Measurements from ENCODE around the gene CCL19. TPM values are rescaled to one million over a fixed set of nuclear protein-coding genes. Genes with fewer than 3 reads are reported as not detected.

CCL19 gene
- total and polyA plus RNA-seq, 7 donors = 0.23 to 0.31 TPM; not detected in 5

- intact Hi-C loops (cut with DNase I) = loop anchor here in 1 of 2 donors (5.0 kb wide), 1 partner anchor 56 kb away; no protein-coding TSS in a partner anchor
- WGBS, 3 donors = 4 to 6% (median 5%) methylated on average over 37 to 43 of the region's 43 CpGs
Observed at GRCh38 chr9:34646211-34647083, 44.6 kb downstream of the CCL19 start, which contains the start of gene GALT. Gene GALT (plus strand): TSS chr9:34646675. CDS start chr9:34646705, 30 bp downstream.

DNA sequence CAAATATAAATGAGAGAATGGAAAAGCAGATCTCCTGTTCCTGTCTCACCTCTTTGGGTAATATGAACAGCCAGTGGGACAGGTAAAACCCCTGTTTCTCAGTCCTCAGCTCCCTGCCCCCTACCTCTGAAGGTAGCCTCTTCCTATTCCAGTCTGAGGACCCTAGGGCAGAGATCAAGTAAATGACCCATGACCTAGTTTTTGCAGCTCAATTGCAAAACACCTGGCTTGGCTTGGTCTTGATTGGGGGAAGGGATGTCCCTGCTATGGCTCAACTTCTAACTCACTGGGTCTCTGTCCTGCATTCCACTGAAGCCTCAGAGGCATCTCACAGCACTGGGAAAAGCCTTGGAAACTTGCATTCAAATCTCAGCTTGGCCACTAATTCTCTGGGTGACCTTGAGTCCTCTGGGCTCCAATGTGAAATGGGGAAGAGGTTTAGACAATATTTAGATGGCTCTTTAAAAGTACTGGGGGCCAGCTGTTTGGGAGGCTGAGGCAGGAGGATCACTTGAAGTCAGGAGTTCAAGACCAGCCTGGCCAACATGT is 46.2 kb downstream of the CCL19 start:
- peaks cover 14% of the 10 kb centered on the region for H3K4me1 ChIP-seq
- DNase-seq (no peak), ATAC-seq (no peak)
- TF ChIP-seq, protein P1, sequence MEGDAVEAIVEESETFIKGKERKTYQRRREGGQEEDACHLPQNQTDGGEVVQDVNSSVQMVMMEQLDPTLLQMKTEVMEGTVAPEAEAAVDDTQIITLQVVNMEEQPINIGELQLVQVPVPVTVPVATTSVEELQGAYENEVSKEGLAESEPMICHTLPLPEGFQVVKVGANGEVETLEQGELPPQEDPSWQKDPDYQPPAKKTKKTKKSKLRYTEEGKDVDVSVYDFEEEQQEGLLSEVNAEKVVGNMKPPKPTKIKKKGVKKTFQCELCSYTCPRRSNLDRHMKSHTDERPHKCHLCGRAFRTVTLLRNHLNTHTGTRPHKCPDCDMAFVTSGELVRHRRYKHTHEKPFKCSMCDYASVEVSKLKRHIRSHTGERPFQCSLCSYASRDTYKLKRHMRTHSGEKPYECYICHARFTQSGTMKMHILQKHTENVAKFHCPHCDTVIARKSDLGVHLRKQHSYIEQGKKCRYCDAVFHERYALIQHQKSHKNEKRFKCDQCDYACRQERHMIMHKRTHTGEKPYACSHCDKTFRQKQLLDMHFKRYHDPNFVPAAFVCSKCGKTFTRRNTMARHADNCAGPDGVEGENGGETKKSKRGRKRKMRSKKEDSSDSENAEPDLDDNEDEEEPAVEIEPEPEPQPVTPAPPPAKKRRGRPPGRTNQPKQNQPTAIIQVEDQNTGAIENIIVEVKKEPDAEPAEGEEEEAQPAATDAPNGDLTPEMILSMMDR (IDR thresholded peaks at IDR 0.05) = no peak
- H3K4me3 ChIP-seq = no peak overlapping the region
- H3K9me3 ChIP-seq = no peaks in the 10 kb centered on the region
- intact Hi-C loops (cut with DNase I) = loop anchor here in 1 of 2 donors (5.0 kb wide), 1 partner anchor 57 kb away; no protein-coding TSS in a partner anchor
- H3K36me3 ChIP-seq (ENCODE audit: insufficient read depth in 1 of 2, low read depth in 1 of 2) = peaks cover 0 to 20% of the 10 kb centered on the region in 2 donors
- no peak overlapping the region for H3K27ac ChIP-seq
- no peaks in the 10 kb centered on the region for H3K27me3 ChIP-seq (ENCODE audit: insufficient read depth in 3 of 3, low read length in 2 of 3)

More at GRCh38 chr9:34646211-34647083, 44.6 kb downstream of the CCL19 start, which contains the start of gene GALT:
- TF ChIP-seq, protein P1 (IDR thresholded peaks at IDR 0.05) = peak; percentile 28
- Histone ChIP-seq H3K27ac (peak within 1 kb of the TSS; percentile 81), H3K4me3 (peak within 1 kb of the TSS; percentile 74), H3K4me1 (peaks cover 21% of the 10 kb centered on the region), H3K36me3 (ENCODE audit: insufficient read depth in 1 of 2, low read depth in 1 of 2) (peaks cover 0 to 34% of the 10 kb centered on the region in 2 donors), H3K9me3 (no peaks in the 10 kb centered on the region), H3K27me3 (ENCODE audit: insufficient read depth in 3 of 3, low read length in 2 of 3) (no peaks in the 10 kb centered on the region)
- ATAC-seq = peak; percentile 88 to 92 (median 90)
- peak; percentile 97 for DNase-seq

- WGBS, 3 donors = 92 to 100% (median 100%) methylated on average over 1 of the region's 1 CpG
- no peak for DNase-seq
- ATAC-seq = no peak
Observed at GRCh38 chr9:34642679-34643078, 48.4 kb downstream of the CCL19 start.

More at GRCh38 chr9:34642679-34643078, 48.4 kb downstream of the CCL19 start:
- no peaks in the 10 kb centered on the region for H3K36me3 ChIP-seq (ENCODE audit: insufficient read depth in 1 of 2, low read depth in 1 of 2)
- no peaks in the 10 kb centered on the region for H3K9me3 ChIP-seq
- peaks cover 11% of the 10 kb centered on the region for H3K4me1 ChIP-seq
- no peak overlapping the region for H3K4me3 ChIP-seq
- TF ChIP-seq, protein P1 (IDR thresholded peaks at IDR 0.05) = no peak
- H3K27me3 ChIP-seq (ENCODE audit: insufficient read depth in 3 of 3, low read length in 2 of 3) = no peaks in the 10 kb centered on the region
- no peak overlapping the region for H3K27ac ChIP-seq
- intact Hi-C loops (cut with DNase I) = no loop called here

Other genes with a start within 250 kb of the CCL19 start
- gene FAM219A, start 232.7 kb downstream of the CCL19 start, total RNA-seq = 10 to 100 TPM; 34.5 to 84.0 (median 38.5) TPM
- gene FAM219A, start 232.7 kb downstream of the CCL19 start, polyA plus RNA-seq = 10 to 100 TPM; 25.4 to 99.4 (median 27.3) TPM
- under 1 TPM in 1 of 4 donors, not detected in 3; 0.19 TPM for gene DNAI1, start 232.5 kb downstream of the CCL19 start, total RNA-seq
- gene DNAI1, start 232.5 kb downstream of the CCL19 start, polyA plus RNA-seq = under 1 TPM; 0.04 to 0.70 (median 0.34) TPM
- gene ENHO, start 168.3 kb downstream of the CCL19 start, total RNA-seq = under 1 TPM in 3 of 4 donors, not detected in 1; 0.20 to 0.64 (median 0.26) TPM
- gene ENHO, start 168.3 kb downstream of the CCL19 start, polyA plus RNA-seq = 1 to 10 TPM in 1 of 3 donors, under 1 TPM in 2; 0.35 to 1.2 (median 0.39) TPM
- 10 to 100 TPM; 32.3 to 85.1 (median 54.7) TPM for gene CNTFR, start 101.6 kb downstream of the CCL19 start, total RNA-seq
- 10 to 100 TPM; 59.9 to 97.4 (median 64.4) TPM for gene CNTFR, start 101.6 kb downstream of the CCL19 start, polyA plus RNA-seq
- 10 to 100 TPM; 63.1 to 84.7 (median 68.3) TPM for gene RPP25L, start 79.2 kb downstream of the CCL19 start, total RNA-seq
- gene RPP25L, start 79.2 kb downstream of the CCL19 start, polyA plus RNA-seq = 100 to 1,000 TPM in 1 of 3 donors, 10 to 100 TPM in 2; 58.5 to 124 (median 70.1) TPM
- gene DCTN3, start 70.8 kb downstream of the CCL19 start, total RNA-seq = 100 to 1,000 TPM in 2 of 4 donors, 10 to 100 TPM in 2; 79.4 to 109 (median 93.8) TPM
- 10 to 100 TPM; 52.7 to 96.5 (median 95.8) TPM for gene DCTN3, start 70.8 kb downstream of the CCL19 start, polyA plus RNA-seq
- under 1 TPM in 1 of 4 donors, not detected in 3; 0.16 TPM for gene ARID3C, start 62.2 kb downstream of the CCL19 start, total RNA-seq
- gene ARID3C, start 62.2 kb downstream of the CCL19 start, polyA plus RNA-seq = not detected
- 10 to 100 TPM; 13.0 to 16.5 (median 13.8) TPM for gene SIGMAR1, start 53.5 kb downstream of the CCL19 start, total RNA-seq
- 10 to 100 TPM; 13.8 to 50.1 (median 20.1) TPM for gene SIGMAR1, start 53.5 kb downstream of the CCL19 start, polyA plus RNA-seq
- 10 to 100 TPM; 16.5 to 40.6 (median 27.1) TPM for gene GALT, start 44.6 kb downstream of the CCL19 start, total RNA-seq
- 10 to 100 TPM in 2 of 3 donors, 1 to 10 TPM in 1; 9.5 to 17.7 (median 15.7) TPM for gene GALT, start 44.6 kb downstream of the CCL19 start, polyA plus RNA-seq
- gene IL11RA, start 39.1 kb downstream of the CCL19 start, total RNA-seq = 10 to 100 TPM in 3 of 4 donors, 1 to 10 TPM in 1; 7.7 to 20.1 (median 11.4) TPM
- 10 to 100 TPM in 2 of 3 donors, 1 to 10 TPM in 1; 8.8 to 12.4 (median 12.3) TPM for gene IL11RA, start 39.1 kb downstream of the CCL19 start, polyA plus RNA-seq
- gene CCL27, start 28.6 kb downstream of the CCL19 start, total RNA-seq = under 1 TPM in 2 of 4 donors, not detected in 2; 0.25 to 0.50 TPM
- under 1 TPM; 0.14 to 0.31 (median 0.21) TPM for gene CCL27, start 28.6 kb downstream of the CCL19 start, polyA plus RNA-seq
- 1 to 10 TPM; 1.3 to 3.8 (median 3.2) TPM for gene CCL21, start 18.9 kb upstream of the CCL19 start, total RNA-seq
- gene CCL21, start 18.9 kb upstream of the CCL19 start, polyA plus RNA-seq = 1 to 10 TPM; 2.2 to 3.1 (median 2.4) TPM